ENCODE data around the gene TCEA2. TPM values are rescaled to one million over a fixed set of nuclear protein-coding genes. Genes with fewer than 3 reads are reported as not detected.
A peak's percentile ranks its signal among the peaks of the same experiment; 100 is the strongest.

Gene TCEA2
- polyA plus RNA-seq (2013, experiment 1 of 2; ENCODE audit: insufficient read length), result 51.0 TPM
- polyA plus RNA-seq (2013, experiment 2 of 2; ENCODE audit: insufficient read length), result 55.2 TPM

DNA sequence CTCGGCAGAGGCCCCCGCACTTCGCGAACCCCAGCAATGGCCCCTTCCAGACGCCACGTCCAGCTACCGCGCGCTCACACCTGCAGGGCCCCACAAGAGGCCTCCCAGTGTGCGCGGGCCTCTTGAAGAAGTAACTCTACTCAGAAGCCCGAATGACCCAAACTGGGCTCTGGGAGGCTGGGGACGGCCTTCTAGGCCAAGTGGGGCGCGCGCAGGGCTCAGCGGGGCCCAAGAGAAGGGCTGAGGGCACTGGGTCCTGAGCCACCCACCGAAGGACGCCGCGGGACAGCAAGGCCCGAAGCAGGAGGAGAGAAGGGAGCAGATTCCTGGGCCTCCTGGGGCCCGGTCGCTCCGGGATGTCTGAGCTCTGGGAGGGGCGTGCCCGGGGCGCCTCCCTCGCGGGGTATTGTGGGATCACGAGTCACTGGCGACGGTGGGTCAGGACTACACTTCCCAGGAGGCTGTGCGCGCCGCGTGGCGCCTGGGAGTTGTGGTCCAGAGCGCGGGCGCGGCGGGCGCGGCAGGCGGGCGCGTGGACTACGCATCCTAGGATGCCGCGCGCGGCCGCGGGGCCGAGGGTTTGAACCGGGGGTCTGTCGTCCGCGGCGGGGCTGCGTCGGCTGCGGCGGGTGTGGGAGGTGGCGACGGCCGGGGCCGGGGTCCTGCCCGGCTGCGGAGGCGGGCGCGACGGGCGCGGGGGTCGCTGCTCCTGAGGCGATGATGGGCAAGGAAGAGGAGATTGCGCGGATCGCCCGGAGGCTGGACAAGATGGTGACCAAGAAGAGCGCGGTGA is at the start of gene TCEA2:
TSS of gene TCEA2 (plus strand) at position 603 of the 793 bp plus-strand sequence. CDS start at position 718, 115 bp downstream.
- peak; percentile 96 for DNase-seq

- DNase-seq, result no peak
Observed at GRCh38 chr20:64015635-64016034, 47.4 kb upstream of the TCEA2 start.

DNA sequence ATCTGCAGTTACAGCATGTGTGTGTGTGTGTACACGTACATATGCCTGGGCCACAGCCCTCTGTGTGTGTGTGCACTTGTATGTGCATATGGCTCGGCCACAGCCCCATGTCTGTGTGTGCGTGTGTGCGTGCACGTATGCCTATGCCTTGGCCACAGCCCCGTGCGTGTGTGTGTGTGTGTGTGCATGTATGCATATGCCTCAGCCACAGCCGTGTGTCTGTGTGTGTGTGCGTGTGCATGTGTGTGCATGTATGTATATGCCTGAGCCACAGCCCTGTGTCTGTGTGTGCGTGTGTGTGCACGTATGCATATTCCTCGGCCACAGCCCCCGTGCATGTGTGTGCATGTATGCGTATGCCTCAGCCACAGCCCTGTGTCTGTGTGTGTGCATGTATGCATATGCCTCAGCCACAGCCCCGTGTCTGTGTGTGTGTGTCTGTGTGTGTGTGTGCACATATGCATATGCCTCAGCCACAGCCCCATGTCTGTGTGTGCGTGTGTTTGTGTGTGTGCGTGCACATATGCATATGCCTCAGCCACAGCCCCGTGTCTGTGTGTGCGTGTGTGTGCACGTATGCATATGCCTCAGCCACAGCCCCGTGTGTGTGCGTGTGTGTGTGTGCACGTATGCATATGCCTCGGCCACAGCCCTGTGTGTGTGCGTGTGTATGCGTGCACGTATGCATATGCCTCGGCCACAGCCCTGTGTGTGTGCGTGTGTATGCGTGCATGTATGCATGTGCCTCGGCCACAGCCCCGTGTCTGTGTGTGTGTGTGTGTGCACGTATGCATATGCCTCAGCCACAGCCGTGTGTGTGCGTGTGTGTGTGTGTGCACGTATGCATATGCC is 41.6 kb upstream of the TCEA2 start:
- no peak for DNase-seq

DNA sequence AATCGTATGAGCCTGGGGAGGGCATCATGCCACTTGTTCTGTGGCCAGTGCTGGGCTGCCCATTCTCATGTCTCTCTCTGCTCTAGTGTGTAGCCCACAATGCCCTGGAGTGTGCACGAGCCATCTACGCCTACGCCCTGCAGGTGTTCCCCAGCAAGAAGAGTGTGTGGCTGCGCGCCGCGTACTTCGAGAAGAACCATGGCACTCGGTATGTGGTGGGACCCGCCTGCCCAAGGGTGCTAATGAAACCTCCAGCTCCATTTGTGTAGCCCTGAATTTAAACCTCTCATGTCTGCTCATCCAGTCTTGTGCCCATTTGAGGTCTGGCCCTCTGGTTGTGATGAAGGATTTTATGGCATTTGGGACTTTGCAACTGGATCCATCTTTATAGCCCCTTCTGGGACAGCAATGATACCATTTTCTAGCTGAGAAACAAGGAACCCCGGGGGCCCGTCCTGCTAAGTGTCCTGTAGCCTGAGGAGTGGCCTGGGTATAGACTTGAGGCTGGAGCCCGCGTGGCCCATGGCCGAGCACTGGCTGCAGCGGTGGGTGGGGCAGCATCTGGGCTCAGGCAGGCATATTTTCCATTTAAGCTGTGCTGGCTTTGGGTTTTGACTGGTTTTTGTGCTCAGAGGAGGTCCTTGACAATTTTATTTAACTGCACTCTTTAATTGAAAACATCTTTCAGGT is 40.2 kb upstream of the TCEA2 start:
- no peak for DNase-seq

DNA sequence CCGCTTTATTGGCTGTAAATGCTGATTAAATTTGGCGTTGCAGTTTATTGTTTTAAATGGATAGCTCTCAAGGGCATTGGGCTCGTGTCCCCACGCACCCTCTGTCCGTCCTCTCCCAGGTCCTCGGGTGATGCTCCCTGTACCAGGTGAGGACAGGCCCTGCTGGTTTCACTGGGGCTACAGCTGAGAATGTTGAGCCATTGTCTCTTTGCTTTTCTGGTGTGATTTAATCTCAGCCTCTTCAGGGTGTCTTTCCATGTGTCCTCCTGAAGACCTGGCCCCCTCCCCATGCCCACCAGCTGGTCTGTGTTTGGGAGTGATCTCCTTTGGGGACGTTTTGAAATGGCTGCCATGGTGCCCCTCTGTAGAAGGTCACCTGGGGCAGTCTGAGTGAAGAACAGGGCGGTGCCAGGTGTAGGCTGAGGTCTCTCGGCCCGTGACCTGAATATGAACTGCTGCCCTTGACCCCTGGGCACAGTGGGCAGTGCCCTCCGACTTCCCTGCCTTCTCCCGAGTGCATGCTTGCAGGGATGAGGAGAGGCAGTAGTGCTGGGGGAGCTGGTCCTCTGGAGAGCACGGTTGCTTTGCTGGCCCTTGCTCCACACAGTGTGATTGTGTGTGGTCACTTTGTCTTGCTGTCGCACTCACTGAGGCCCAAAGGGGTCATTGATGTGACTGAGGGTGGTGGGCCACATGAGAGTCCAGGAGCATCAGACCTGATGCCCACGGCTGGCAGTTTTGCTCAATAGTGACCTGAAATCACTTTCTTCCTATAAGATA is 39.4 kb upstream of the TCEA2 start:
- no peak for DNase-seq

GRCh38 chr20:64024141-64024990 is 38.6 kb upstream of the TCEA2 start:
- DNase-seq, result no peak

GRCh38 chr20:64025101-64025825 is 37.7 kb upstream of the TCEA2 start:
- DNase-seq, result no peak

- DNase-seq, result no peak
Observed at GRCh38 chr20:64025826-64026412, 37.1 kb upstream of the TCEA2 start.

DNA sequence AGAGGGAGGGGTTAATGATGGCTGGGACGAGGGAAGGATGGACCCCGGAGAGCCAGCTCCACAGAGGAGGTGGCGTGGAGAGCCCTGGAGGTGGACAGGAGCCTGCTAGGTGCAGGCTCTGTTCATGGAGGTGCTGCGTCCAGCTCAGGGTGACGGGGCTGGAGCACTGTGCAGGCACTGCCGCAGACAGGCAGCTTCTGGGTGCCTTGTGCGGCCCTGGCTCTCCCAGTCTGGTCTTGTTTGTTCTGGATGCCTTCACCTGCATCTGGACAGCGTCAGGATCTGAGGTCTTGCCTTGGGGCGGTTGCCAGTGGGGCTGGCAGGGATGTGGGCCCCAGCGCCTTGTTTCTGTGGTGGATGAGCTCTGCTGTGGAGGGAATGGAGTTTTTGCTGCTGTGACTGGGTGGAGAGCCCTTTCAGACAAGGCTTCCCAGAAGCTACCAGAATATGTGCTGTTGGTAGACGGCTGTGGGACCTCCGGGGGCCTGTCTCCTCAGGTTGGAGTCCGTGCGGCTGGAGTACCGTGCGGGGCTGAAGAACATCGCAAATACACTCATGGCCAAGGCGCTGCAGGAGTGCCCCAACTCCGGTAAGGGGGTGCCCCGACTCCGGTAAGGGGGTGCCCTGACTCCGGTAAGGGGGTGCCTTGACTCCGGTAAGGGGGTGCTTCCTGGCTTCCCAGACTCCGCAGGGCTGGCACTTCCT is 34.9 kb upstream of the TCEA2 start:
- no peak for DNase-seq

DNA sequence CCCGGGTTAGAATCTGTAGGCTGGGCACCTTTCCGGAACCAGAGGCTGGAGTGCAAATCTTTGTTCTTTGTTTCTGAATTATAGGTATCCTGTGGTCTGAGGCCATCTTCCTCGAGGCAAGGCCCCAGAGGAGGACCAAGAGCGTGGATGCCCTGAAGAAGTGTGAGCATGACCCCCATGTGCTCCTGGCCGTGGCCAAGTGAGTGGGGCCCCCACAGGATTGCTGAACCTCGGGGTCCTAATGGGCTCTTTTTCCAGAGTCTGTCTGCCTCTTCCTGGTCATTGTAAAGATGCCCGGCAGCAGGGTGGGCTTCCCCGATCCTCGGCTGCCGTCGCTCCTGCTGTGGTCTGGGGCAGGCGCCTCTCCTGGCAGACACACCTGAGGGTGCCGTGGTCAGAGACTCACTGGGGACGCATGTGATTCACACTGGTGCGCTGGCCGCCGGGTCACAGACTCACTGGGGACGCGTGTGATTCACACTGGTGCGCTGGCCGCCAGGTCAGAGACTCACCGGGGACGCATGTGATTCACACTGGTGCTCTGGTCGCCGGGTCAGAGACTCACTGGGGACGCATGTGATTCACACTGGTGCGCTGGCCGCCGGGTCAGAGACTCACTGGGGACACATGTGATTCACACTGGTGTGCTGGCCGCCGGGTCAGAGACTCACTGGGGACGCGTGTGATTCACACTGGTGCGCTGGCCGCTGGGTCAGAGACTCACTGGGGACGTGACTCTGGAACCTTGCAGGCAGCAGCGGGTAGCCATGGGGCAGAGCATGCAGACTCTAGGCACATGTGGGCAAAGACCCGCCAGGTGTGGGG is 33.5 kb upstream of the TCEA2 start:
- DNase-seq, result no peak

DNA sequence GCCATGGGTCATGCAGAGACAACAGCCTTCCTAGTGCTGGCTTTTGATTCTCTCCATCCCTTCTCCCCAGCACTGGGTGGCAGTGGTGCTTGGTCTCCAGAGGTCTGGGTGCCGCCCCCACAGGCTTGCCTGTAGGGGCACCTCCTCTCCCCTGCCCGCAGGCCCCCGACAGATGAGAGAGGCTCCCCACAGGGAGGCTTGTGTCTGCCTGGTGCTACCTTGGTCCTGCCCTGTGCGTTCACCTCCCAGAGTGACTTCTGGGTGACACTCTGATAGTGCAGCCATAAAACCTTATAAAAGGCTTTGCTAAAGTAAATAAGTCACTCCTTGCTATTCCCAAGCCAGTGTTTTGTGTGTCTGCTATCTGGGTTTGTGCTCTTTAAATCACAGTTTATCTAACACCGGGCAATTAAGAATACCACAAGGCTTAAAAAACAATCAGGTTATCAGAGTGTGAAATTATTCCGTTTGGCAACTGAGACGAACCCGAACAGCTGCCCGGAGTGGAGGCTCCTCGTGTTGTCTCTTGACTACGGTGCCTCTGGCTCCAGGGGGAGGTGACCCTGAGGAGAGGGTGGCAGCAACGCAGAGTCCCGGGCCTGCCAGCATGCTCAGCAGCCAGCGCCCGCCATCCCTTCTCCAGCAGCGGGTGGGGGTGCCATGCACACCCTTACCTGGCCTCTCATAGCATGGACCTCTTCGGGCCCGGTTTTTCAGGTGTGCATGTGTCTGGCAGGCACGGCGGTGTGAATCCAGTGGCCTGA is 32.4 kb upstream of the TCEA2 start:
- DNase-seq, result no peak

GRCh38 chr20:64031822-64032314 is 31.1 kb upstream of the TCEA2 start:
- no peak for DNase-seq

DNA sequence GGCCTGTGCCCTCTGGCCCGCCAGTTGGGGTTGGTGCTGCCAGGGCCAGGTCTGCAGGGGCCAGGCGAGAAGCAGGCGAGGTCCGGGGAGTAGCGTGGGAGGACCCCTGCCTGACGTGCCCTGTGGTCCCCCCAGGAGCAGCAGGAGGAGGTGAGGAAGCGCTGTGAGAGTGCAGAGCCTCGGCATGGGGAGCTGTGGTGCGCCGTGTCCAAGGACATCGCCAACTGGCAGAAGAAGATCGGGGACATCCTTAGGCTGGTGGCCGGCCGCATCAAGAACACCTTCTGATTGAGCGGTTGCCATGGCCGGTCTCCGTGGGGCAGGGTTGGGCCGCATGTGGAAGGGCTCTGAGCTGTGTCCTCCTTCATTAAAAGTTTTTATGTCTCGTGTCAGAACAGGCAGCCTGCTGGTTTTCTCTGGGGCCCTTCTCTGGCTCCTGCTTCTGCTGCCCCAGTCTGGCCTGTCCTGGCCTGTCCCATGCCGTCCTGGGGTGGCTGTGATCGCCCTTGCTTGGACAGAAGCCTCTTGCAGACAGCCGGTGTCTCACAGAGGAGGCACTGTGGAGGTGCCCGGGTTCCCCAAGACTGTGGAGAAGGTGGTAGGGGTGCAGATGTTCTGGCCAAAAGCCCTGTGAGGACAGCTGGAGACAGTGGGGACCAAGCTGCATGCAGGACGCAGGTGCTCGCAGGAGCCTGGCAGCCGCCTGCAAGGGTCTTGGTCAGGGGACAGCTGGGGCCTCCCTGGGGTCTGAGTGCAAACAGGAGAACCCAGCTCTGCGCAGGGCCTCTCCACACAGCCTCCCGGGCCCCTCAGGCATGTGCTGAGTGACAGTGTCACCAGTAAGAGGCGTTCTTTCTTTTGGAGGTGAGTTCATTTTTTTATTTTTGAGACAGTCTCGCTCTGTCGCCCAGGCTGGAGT is 30.0 kb upstream of the TCEA2 start:
- no peak for DNase-seq

GRCh38 chr20:64033981-64034493 is 29.0 kb upstream of the TCEA2 start:
- DNase-seq, result no peak

DNA sequence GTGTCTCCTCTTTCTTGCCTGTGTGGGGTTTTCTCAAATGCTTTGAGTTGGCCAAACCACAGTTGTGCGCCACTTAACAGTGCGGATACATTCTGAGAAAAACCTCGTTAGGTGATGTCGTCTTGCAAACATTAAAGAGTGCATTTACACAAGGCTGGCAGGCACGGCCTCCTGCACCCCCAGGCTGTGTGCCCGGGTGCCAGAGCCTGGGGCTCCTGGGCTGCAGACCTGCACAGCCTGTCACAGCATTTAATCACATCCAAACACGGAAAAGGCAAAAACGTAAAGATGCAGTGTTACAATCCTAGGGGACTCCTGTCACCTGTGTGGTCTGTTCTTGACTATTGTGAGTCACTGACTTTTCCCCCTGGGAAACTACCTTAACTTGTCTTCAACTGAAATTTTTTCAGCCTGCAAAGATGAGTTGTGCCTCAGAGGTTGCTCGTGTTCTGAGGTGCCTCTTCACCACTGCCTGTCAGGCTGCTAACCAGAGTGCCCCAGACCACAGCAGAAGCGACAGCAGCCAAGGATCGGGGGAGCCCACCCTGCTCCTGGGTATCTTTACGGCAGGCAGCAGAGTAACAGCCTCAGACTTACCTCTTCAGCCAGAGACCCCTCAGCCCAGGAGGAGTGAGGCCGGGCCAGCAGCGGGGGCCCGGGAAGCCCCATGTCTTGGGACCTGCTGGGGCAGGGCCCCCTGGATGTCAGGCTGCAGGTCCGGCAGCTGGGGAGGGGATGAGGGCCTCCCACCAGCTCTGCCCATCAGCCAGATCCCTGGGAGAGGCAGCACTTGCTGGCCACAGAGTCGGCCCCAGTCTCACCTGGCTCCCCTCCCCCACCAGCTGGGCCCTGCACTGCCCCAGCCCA is 27.7 kb upstream of the TCEA2 start:
- DNase-seq, result no peak
